Neural crest cell (in vitro differentiated cells): Measurements from ENCODE around the gene APBB2. TPM values are rescaled to one million over a fixed set of nuclear protein-coding genes. Genes with fewer than 3 reads are reported as not detected.

Source experiments
- DNase-seq: peaks from one replicate; pipeline ENCODE4 v3.0.0; 2021; ENCODE audit warnings: low read depth, mixed read lengths, low spot score
- H3K27ac Mint-ChIP-seq: one replicate; pipeline ENCODE4 v1.8.0; 2021; ENCODE audit warnings: mild to moderate bottlenecking, mixed read lengths; ENCODE audit not compliant: unreplicated experiment
- H3K27me3 Mint-ChIP-seq: 2 replicates; pipeline ENCODE4 v1.8.0; 2021; ENCODE audit warnings: low read depth, mild to moderate bottlenecking, mixed read lengths
- H3K36me3 Mint-ChIP-seq: 2 replicates; pipeline ENCODE4 v1.8.0; 2021; ENCODE audit warnings: low read depth, mild to moderate bottlenecking, mixed read lengths
- H3K4me1 Mint-ChIP-seq: 2 replicates; pipeline ENCODE4 v1.8.0; 2021; ENCODE audit warnings: mixed read lengths
- H3K4me3 Mint-ChIP-seq: one replicate; pipeline ENCODE4 v1.8.0; 2021; ENCODE audit warnings: mild to moderate bottlenecking, mixed read lengths
- H3K9me3 Mint-ChIP-seq: 2 replicates; pipeline ENCODE4 v1.8.0; 2021; ENCODE audit warnings: mixed read lengths
- CTCF ChIP-seq: fragments of 200-600 bp; sonication (generic); conservative IDR thresholded peaks from 2 replicates; pipeline ENCODE4 v1.5.0; 2021; ENCODE audit warnings: antibody characterized with exemption, mild to moderate bottlenecking
- total RNA-seq: library from RNA; stranded (reverse); gene quantifications from 2 replicates; pipeline ENCODE4 v1.2.1, GENCODE V29; 2021

Gene APBB2
- total RNA-seq, 1 donor from 2014 or later: 68.5 TPM

- no peak for DNase-seq
- no peak overlapping the region for H3K4me3 Mint-ChIP-seq
- no peaks in the 10 kb centered on the region for H3K4me1 Mint-ChIP-seq
- H3K27me3 Mint-ChIP-seq: no peaks in the 10 kb centered on the region
- H3K36me3 Mint-ChIP-seq: no peaks in the 10 kb centered on the region
- TF ChIP-seq CTCF: no peak
- H3K27ac Mint-ChIP-seq: no peak overlapping the region
- H3K9me3 Mint-ChIP-seq: peaks cover 3% of the 10 kb centered on the region
These were observed 22.2 kb upstream of the APBB2 start for GRCh38 chr4:41236508-41236907.

GRCh38 chr4:41236032-41236431 lies 21.7 kb upstream of the APBB2 start:
- TF ChIP-seq CTCF: no peak
- no peaks in the 10 kb centered on the region for H3K36me3 Mint-ChIP-seq
- H3K4me3 Mint-ChIP-seq: no peak overlapping the region
- DNase-seq: no peak
- H3K9me3 Mint-ChIP-seq: peaks cover 3% of the 10 kb centered on the region
- no peaks in the 10 kb centered on the region for H3K4me1 Mint-ChIP-seq
- no peaks in the 10 kb centered on the region for H3K27me3 Mint-ChIP-seq
- H3K27ac Mint-ChIP-seq: no peak overlapping the region

- no peak for DNase-seq
- Mint-ChIP-seq H3K9me3 (peaks cover 3% of the 10 kb centered on the region), H3K36me3 (no peaks in the 10 kb centered on the region), H3K27me3 (no peaks in the 10 kb centered on the region), H3K4me1 (no peaks in the 10 kb centered on the region), H3K4me3 (no peak overlapping the region), H3K27ac (no peak overlapping the region)
- TF ChIP-seq CTCF: no peak
These were observed 18.5 kb upstream of the APBB2 start for GRCh38 chr4:41232856-41233255.

GRCh38 chr4:41232406-41232805 lies 18.1 kb upstream of the APBB2 start:
- Mint-ChIP-seq H3K4me3 (no peak overlapping the region), H3K27ac (no peak overlapping the region), H3K36me3 (no peaks in the 10 kb centered on the region), H3K27me3 (no peaks in the 10 kb centered on the region), H3K9me3 (peaks cover 3% of the 10 kb centered on the region), H3K4me1 (no peaks in the 10 kb centered on the region)
- TF ChIP-seq CTCF: no peak
- no peak for DNase-seq

GRCh38 chr4:41227902-41228301 lies 13.6 kb upstream of the APBB2 start:
- Mint-ChIP-seq H3K27me3 (no peaks in the 10 kb centered on the region), H3K4me1 (no peaks in the 10 kb centered on the region), H3K36me3 (no peaks in the 10 kb centered on the region), H3K9me3 (peaks cover 3% of the 10 kb centered on the region), H3K27ac (no peak overlapping the region), H3K4me3 (no peak overlapping the region)
- DNase-seq: no peak
- TF ChIP-seq CTCF: no peak
